ENCODE measurements around the gene IFNGR1.
"Not testable (repeated sequence)": the region's sequence is repeated elsewhere in the genome, so short reads cannot be mapped to it uniquely, and the experiment has no call there.

IFNGR1 gene

DNA sequence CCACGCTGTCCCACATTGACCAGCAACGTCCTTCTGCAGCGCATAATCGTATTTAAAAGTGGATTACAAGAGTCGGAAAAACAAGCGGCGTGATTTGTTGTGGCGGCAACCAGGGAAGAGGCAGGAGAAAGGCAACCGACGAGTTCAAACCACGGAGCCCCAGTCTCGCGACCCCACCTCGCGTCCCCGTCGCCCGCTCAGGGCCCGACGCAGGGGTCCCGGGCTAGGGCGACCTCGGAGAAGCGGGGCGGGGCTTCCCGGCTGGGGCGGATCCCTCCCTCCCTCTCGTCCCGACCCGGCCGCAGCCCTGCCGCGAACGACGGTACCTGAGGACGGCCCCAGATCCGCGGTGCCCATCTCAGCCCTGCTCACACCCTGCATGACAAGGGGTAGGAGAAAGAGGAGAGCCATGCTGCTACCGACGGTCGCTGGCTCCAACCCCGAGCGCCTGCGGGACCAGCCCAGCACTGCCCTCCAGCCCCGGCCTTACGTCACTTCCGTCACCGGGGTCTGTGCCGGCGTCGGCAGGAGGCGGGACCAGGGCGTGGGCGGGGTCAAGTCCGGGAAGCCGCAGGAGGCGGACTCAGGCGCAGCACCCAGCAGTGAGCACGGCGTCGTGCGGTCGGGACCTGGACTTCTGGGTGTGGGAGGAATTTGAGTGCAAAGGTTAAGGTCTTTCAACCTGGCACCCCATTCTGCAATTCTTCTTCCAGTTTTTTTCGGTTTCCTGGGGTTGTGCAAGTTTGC is at the start of gene IFNGR1:
Gene IFNGR1, minus strand, starts transcription at position 469 of the 747 bp plus-strand sequence. Its CDS starts 58 bp downstream, at position 411.
- peak; percentile 98 for DNase-seq (ENCODE audit: low spot score)

DNA sequence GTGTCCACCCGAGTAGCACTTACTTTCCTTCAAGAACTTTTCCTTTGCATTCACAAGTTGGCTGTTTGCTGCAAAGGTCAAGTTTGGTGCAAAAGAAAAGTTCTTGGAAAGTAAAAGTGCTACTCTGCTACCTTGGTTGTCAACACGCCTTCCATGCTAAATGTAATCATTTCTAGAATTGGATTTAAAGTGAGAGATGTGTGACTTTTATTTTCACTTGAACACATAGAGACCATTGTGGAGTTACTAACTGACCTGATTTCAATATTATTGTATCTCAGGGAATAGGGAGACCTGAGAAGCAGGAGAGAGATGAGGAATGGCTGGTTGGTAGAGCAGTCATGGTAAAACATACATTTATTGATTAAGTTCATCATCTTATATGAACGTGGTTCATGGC is 49.7 kb upstream of the IFNGR1 start:
- no peak for DNase-seq (ENCODE audit: low spot score)

DNA sequence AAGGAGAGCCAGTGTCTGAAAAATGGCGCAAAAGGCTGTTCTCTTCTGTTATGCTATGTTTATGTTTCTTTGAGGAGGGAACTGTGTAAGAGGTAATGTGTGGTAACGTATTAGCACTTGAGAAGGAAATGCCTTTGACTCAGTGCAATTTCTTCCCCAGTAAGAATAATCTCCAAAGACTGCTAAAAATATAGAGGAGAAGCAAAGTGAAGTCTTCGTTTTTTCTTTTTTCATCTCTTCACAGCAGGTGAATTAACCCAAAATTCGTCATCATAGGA is 47.1 kb upstream of the IFNGR1 start:
- DNase-seq (ENCODE audit: low spot score) = peak; percentile 7

DNA sequence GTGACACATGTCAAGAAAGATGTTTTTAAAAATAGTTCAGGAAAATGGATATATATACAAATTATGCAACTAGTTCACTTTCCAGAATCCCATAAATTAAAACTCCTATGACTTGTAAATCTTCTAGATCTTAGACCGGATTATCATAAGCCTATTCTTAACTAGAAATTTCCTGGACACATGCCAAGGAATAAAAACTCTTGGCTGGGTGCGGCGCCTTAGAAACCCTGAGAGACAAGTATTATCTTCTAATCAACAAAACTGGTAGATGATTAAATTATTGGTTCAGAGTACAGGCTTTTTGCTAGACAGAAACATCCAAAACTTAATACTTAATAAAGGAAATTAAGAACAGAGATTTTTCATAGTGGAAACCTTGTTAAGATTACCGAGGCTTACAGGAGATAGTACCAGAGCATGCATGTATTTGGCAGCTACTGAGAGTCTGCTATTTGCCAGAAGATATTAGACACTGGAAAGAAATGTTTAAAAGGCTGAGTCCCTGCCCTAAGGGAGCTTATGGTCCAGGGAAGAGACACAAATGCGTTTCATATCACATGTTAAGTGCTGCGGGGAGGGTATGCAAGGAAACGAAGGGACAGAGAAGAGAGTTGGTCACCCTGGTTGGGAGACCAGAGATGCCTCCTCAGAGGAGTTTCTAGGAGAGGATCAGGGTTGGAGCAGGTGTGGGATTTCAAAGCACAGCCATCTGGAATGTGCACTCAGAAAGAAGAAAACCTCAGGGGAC is 46.5 kb upstream of the IFNGR1 start:
- no peak for DNase-seq (ENCODE audit: low spot score)

DNA sequence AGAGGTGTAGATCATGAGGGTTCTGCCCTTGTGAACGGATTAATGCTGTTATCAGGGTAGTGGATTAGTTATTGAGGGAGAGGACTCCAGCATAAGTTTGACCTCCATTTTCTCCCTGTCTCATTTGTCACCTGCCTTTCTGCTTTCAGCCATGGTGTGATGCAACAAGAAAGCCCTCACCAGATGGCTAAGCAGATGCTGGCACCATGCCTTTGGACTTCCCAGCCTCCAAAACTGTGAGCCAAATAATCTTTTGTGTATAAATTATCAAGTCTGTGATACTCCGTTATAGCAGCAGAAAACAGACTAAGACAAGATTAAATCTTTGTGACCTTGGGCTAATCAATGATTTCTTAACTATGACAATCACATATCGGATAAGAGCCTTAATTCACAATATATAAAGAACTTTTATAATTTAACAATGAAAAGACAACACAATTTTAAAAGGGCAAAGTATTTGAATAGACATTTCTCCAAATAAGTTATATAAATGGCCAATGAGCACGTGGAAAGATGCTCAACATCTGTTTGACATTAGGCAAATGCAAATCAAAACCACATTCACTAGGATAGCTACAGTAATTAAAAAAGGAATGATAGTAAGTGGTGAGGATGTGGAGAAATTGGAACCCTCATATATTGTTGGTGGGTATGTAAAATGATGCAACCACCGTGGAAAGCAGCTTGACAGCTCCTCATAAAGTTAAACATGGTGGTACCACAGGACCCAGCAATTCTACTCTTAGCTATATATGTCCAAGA is 45.3 kb upstream of the IFNGR1 start:
- no peak for DNase-seq (ENCODE audit: low spot score)

DNA sequence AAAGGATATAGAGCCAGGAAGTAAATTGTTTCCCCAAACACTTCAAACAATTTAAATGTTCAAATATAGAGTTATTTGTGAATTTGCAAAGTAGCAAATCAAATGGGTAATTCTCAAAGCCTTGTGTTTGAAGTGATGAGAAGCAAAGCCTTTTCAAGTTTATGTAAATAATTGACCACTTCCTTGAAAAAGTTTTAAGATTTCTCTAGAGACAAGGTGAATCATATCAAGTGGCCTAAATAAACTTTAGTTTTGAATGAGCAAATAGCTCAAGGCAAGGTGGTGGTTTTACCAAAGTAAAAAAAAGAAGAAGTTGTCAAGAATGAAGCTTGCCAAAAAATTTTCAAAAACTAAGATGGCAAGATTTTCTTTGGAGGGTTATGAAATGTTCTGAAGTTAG is 42.6 kb upstream of the IFNGR1 start:
- DNase-seq (ENCODE audit: low spot score) = no peak

DNA sequence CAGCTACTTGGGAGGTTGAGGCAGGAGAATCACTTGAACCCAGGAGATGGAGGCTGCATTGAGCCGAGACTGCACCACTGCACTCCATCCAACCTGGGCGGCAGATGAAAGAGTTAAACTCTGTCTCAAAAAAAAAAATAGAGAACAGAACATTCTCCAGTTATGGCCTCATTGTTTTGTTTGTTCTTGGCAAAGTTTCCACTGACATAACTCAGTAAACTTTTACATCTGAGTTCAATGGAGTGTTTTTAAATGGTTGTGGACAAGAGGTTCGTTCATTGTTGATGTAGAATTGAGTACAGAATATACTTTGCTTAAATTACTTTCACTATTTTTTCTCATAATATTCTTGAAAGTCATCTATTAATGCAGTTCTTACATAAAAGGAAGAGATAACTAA is 42.2 kb upstream of the IFNGR1 start:
- DNase-seq (ENCODE audit: low spot score) = no peak

DNA sequence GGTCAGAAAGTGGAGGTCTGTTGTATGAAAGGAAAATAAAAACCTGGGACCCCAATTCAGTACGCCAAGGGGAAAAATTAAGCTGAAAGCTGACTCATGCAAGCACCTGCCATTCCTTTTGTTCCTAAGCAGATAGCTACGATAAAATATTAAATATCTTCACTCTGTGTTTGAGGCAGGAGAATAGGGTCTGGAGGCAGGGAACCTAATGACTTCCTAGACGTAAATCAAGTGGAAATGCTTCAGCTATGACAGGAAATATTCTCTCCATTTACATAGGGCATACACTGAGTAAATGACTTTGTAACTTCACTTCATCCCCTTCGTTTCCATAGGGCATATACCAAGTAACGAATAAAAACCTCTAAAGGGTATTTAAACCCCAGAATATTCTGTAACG is 41.0 kb upstream of the IFNGR1 start:
- DNase-seq (ENCODE audit: low spot score) = no peak

DNA sequence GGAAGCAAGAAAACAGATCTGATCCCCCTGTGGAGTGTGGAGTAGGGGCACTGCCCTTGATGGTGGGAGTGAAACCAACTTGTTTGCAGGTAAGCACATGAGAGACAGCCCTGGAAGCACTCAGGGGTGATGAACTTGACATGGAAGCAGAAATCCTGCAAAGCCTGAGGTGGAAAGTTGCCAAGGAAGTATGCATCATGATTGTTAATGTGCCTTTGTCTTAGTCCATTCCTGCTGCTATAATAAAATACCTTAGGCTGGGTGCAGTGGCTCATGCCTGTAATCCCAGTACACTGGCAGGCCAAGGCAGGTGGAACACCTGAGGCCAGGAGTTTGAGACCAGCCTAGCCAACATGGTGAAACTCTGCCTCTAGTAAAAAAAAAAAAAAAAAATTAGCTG is 40.2 kb upstream of the IFNGR1 start:
- no peak for DNase-seq (ENCODE audit: low spot score)

DNA sequence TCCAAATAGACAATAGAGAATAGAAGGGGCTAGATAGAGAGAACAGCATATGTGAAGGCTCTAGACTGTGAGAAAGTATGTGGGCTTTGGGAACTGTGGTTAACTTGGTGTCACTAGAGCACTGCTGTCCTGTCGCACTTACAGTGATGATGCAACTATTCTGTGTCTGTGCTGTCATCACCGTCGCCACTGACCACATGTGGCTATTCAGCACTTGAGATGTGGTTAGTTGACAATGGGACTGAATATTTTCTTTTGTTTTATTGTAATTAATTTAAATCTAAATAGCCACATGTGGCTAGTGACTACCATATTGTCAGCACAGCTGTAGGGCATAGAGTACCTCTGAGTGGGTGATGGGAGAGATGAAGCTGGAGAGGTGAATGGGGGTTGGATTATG is 39.0 kb upstream of the IFNGR1 start:
- DNase-seq (ENCODE audit: low spot score) = no peak

DNA sequence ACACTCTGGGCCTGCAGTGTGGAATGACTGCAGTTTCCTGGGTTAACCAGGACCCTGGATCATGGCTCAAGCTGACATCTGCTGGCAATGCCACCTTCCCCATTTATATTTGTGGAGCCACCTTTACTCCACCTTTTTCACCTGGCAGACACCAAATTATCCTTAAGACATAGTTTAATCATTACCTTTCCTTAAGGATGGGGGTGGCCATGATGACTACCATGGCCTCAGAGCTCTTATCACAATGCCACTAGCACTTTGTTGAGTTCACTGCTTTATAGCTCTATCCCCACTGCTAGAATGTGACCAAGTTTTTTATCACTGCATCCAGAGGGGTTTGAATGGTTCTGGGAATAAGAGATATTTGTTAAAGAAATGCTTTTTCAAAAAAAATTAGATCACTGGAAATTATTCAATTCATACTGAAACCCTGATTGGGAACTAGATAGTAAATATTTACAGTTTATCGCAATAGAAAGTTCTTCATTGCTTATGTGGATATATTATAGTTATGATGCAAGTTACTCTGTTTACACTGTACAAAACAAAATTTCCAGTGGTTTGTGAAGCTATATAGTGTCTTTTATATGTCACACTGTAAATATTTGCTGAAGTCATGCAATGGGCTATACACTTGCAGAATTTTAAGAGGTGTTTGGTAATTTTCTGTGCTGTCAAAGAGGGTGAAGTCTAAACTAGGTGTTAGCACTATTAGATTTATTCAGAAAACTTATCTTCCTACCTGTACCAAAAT is 37.3 kb upstream of the IFNGR1 start:
- DNase-seq (ENCODE audit: low spot score) = no peak

DNA sequence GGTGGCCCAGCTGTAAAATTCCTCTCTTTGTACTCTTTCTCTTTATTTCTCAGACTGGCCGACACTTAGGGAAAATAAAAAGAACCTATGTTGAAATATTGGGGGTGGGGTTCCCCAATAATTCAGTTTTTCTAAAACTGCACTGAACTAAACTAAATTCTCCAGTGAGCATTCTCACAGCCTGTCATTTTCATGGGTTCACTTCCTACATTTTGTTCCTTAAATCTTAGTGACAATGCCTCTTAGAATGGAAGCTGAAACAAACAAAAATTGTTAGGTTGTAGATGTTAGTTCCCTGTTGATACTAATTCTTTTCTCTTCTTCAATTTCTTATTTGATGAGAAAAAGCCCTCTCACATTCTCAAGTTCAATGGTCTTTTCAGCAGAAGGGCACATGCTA is 35.8 kb upstream of the IFNGR1 start:
- no peak for DNase-seq (ENCODE audit: low spot score)

DNA sequence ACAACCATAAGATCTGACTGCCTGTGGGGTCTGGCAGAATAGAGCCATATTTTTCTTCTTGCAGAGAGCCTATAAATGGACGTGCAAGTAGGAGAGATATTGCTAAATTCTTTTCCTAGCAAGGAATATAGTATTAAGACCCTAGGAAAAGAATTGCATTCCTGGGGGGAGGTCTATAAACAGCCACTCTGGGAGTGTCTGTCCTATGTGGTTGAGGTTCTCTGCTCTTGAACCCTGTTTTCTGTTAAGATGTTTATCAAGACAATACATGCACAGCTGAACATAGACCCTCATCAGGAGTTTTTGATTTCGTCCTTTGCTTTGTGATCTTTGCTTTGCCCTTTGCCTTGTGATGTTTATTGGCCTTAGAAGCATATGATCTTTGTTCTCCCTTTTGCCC is 35.2 kb upstream of the IFNGR1 start:
- not testable (repeated sequence) for DNase-seq (ENCODE audit: low spot score)

DNA sequence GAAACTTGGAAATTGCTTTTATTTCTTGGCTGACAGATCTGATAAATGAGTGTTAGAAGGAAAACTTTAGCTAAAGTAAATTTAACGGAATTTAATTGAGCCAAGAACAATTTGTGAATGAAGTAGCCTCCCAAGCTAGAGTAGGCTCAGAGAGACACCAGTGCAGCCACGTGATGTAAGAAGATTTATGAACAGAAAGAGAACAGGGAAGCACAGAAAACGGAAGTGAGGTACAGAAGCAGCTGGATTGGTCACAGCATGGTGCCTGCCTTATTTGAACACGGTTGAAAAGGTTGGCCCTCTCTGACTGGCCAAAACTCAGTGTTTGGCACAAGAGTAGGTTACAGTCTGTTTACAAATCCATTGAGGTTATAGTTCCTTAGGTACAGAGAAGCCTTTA is 29.5 kb upstream of the IFNGR1 start:
- peak; percentile 61 for DNase-seq (ENCODE audit: low spot score)

DNA sequence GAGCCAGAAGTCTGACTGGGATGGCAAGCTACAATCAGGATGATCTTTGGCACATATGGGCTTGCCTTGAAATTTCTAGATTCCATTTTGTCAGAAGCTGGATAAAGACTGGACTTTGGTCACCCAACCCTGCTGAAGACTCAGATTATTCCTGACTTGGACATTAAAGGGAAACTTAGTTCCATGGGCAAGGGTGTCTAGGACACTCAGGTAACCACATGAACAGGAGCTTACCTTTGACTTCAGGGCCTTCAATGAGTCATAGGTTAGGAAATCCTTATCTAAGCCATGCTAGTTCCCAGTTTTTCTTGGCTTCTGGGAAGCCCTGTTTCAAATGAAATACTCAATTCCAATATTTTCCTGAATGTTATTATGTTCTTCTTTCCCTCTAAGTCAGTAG is 28.5 kb upstream of the IFNGR1 start:
- no peak for DNase-seq (ENCODE audit: low spot score)

DNA sequence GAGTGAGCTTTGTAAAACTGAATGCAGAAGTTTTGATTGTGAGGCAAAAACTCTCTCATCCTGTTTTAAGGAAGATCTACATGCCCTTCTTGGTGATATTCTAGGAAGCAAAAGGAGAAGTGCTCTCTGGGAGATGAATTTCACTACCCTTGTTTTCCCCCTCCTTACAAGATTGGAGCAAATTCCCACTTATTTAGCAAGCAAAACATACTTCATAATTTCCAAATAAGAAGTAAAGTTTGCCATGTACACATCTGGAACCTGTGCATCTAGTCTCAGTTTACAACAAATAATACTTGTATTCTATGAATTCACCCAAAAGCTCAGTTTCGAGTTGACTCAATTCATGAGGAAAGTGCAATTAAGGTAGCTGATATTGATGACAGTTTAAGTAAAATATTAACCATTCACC is 27.6 kb upstream of the IFNGR1 start:
- peak; percentile 37 for DNase-seq (ENCODE audit: low spot score)

DNA sequence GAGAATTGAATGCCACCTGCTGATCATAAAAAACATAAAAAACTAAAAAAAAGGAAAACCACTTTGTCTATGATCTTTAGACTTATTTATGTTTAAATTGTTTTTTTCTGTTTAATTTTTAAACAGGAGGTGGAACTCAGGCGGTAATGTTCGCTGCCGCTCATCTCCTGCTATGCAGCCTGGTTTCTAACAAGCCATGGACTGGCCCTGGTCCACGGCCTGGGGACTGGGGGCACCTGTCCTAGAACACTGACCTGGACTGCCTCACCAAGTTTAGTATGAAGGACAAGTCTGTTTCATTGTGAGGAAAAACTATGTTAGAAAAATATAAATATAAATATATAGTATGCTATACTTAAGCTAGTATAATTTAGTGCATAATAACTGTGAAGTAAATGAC is 27.0 kb upstream of the IFNGR1 start:
- DNase-seq (ENCODE audit: low spot score) = no peak

DNA sequence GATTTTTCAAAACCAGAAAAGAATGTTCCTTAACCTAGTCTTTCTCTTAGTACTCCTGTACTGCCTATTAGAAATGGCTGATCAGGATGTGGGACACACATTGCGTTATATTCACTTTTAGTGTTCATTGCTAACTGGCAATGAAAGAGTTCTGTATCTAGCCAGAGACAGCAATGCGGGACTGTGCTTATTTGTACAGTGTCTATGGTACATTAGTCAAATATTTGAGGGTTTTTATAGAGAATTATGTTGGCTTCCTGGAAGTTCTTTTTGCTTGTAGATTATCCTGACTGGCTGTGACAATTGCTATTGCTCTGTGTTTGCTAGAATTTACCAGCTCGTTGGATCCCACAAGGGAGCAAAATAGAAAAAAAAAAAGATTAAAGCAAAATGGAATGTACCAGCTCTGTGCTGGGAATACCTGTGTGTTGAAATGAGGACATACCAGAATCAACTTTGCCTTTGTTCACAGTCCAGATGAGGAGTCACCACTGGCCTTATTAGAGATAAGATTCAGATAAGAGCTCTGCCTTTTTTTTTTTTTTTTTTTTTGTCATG is 22.4 kb upstream of the IFNGR1 start:
- DNase-seq (ENCODE audit: low spot score) = no peak

DNA sequence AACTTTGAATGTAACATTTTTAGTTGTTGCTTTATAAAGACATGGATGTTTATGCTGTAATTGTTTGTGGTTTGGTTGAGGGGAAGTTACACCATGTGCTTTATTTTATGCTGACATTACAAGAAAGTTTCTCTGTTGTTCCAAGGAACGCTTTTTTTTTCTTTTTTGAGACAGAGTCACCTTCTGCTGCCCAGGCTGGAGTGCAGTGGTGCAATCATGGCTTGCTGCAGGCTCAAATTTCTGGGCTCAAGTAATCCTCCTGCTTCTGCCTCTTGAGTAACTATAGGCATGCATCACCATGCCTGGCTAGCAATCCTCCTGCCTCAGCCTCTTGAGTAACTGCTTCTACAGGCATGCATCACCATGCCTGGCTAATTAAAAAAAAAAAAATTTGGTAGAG is 21.0 kb upstream of the IFNGR1 start:
- DNase-seq (ENCODE audit: low spot score) = peak; percentile 59

DNA sequence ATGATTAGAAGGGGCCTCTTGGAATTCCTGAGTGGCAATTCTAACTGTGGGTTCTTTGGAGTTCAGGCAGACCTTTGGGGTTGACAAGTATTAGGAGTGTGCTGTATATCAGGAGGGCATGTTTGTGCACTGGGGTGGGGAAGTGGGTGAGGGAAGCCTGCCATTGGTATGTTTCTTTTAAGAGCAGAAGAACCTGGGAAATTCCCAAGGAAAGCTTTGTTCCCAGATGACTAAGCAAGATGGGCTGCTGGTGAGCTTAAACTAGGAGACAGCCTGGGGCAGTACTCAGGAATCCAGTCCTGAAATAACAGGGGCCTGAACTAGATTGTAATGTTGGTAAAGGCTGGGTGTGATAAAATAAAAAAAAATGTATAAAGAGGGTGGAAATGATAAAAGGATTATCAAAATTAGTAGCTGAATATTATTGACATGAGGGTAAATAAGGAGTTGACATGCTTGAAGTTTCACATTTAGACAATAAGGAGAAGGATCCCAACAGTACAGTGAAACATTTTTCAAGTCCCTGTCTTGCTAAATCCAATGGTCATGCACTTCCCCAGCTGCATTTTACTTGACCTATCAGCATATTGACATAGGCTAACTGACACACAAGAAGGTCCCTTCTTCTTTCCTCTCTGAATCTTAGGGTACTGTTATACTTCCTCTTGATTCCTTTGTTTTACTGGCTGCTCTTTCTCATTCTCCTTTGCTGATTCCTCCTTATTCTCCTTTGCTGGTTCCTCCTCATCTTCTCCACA is 18.4 kb upstream of the IFNGR1 start:
- DNase-seq (ENCODE audit: low spot score) = no peak

All from Ammon's horn (tissue), 1 donor.